Keratinocyte (primary cell): ENCODE data around the gene NINJ1.

Experiments
- EZH2 ChIP-seq: IDR thresholded peaks from one replicate; pipeline ENCODE4 v1.6.1; 2012; ENCODE audit warnings: inconsistent platforms, mild to moderate bottlenecking, low read length, moderate library complexity
- TF ChIP-seq, protein P1 (sequence below), 3 experiments: IDR thresholded peaks in 1 of 3; conservative IDR thresholded peaks in 1 of 3; optimal IDR thresholded peaks in 1 of 3; 2 replicates in 2 of 3; 3 replicates in 1 of 3; pipeline versions ENCODE3 to v1.5.1; 2011; ENCODE audit warnings: low read length in 3 of 3, mild to moderate bottlenecking in 3 of 3, moderate library complexity in 2 of 3, control low read depth in 1 of 3, inconsistent platforms in 1 of 3; ENCODE audit not compliant: insufficient read depth in 2 of 3; ENCODE audit errors: extremely low read depth in 1 of 3

GRCh38 chr9:93098236-93098946 is 35.7 kb downstream of the NINJ1 start:
- TF ChIP-seq, protein P1, sequence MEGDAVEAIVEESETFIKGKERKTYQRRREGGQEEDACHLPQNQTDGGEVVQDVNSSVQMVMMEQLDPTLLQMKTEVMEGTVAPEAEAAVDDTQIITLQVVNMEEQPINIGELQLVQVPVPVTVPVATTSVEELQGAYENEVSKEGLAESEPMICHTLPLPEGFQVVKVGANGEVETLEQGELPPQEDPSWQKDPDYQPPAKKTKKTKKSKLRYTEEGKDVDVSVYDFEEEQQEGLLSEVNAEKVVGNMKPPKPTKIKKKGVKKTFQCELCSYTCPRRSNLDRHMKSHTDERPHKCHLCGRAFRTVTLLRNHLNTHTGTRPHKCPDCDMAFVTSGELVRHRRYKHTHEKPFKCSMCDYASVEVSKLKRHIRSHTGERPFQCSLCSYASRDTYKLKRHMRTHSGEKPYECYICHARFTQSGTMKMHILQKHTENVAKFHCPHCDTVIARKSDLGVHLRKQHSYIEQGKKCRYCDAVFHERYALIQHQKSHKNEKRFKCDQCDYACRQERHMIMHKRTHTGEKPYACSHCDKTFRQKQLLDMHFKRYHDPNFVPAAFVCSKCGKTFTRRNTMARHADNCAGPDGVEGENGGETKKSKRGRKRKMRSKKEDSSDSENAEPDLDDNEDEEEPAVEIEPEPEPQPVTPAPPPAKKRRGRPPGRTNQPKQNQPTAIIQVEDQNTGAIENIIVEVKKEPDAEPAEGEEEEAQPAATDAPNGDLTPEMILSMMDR (optimal IDR thresholded peaks at IDR 0.05 in 1 of 3, IDR thresholded peaks at IDR 0.05 in 1 of 3, conservative IDR thresholded peaks at IDR 0.05 in 1 of 3; ENCODE audit: extremely low read depth in 1 of 3, insufficient read depth in 2 of 3, low read length in 3 of 3), result no peak
- no peak for TF ChIP-seq EZH2
